Activated B cell treated with CpG ODN at 0.5 μM for 24 hours (primary cell): Measurements from ENCODE around the gene BASP1. TPM values are rescaled to one million over a fixed set of nuclear protein-coding genes. Genes with fewer than 3 reads are reported as not detected.
A peak's percentile ranks its signal among the peaks of the same experiment; 100 is the strongest.

Experiments used
- ATAC-seq: fragments of 200-7000 bp; cut with Tn5 transposase; one replicate; pipeline ENCODE4 v1.10.0; 2021; ENCODE audit warnings: low read depth, mild to moderate bottlenecking, moderate library complexity
- CTCF ChIA-PET: fragments of 350-600 bp; sonication (Branson Sonifier 250); formaldehyde crosslinking; loops from one replicate; lab custom pipeline; 2021; ENCODE audit warnings: antibody characterized with exemption; lab: Charles Lee
- POLR2A ChIA-PET: fragments of 350-600 bp; sonication (Branson Sonifier 250); formaldehyde crosslinking; loops from one replicate; lab custom pipeline; 2021; ENCODE audit warnings: antibody characterized with exemption; lab: Charles Lee
- DNase-seq: peaks from one replicate; pipeline ENCODE4 v3.0.0; 2022
- H3K27ac Mint-ChIP-seq: one replicate; pipeline ENCODE4 v1.8.0; 2020; ENCODE audit warnings: mixed read lengths
- H3K27me3 Mint-ChIP-seq: one replicate; pipeline ENCODE4 v1.8.0; 2021; ENCODE audit warnings: mixed read lengths
- H3K36me3 Mint-ChIP-seq: one replicate; pipeline ENCODE4 v1.8.0; 2021; ENCODE audit warnings: low read depth, mixed read lengths
- H3K4me1 Mint-ChIP-seq: one replicate; pipeline ENCODE4 v1.8.0; 2021; ENCODE audit warnings: mixed read lengths
- H3K4me3 Mint-ChIP-seq: one replicate; pipeline ENCODE4 v1.8.0; 2020; ENCODE audit warnings: mild to moderate bottlenecking, mixed read lengths
- H3K9me3 Mint-ChIP-seq: one replicate; pipeline ENCODE4 v1.8.0; 2020; ENCODE audit warnings: mixed read lengths
- intact Hi-C: fragments of 100-400 bp; cut with micrococcal nuclease; formaldehyde crosslinking; loops from one replicate; pipeline ENCODE4 v1.15.1; 2024
- total RNA-seq: library from RNA; stranded (reverse); gene quantifications from 2 replicates; pipeline ENCODE4 v1.2.3, GENCODE V29; 2022
- TF ChIP-seq, protein P1 (sequence below): fragments of 200-600 bp; IDR thresholded peaks from one replicate; pipeline ENCODE4 v1.8.0; 2022; ENCODE audit warnings: antibody characterized with exemption, mild to moderate bottlenecking

The BASP1 gene
- total RNA-seq, 1 donor from 2014 or later = 316 TPM

DNA sequence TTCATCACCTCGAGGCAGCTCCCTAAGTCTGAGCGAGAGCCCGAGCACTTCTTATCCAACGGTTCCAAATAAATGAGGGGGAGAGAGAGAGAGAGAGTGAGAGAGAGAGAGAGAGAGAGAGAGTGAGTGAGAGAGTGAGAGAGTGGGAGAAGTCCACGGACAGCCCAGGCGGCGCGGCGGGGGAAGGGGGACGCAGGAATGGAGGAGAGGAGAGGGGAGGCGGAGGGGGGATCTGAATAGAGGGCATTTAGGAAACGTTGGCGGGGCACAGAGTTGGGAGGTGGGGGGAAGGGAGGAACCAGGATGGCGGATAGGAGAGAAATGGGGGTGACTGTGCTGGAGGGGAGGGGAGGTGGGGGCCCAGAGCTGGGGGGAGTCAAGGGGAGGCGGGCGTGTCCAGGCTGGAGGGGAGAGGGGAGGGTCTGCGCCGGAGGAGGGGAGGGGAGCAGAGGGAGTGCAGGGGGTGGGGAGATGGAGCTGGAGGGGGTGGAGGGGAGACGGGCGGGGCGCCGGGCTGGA, 398 bp upstream of the BASP1 start:
- DNase-seq (no peak), ATAC-seq (peak; percentile 1)
- H3K27ac Mint-ChIP-seq = peak overlapping the region; percentile 97
- peaks cover 63% of the 10 kb centered on the region for H3K4me1 Mint-ChIP-seq
- ChIA-PET POLR2A (interaction anchor here (0.7 to 3.8 kb wide), 35 partner anchors 9 to 1516 kb away, joined by 3 to 90 read pairs (median 7); no protein-coding TSS in a partner anchor), CTCF (interaction anchor here (0.9 to 4.6 kb wide), 30 partner anchors 9 to 1099 kb away, joined by 3 to 128 read pairs (median 8); no protein-coding TSS in a partner anchor)
- H3K9me3 Mint-ChIP-seq = no peaks in the 10 kb centered on the region
- intact Hi-C loops = loop anchor here (1.0 to 10.0 kb wide), 17 partner anchors 8 to 1530 kb away; no protein-coding TSS in a partner anchor
- no peaks in the 10 kb centered on the region for H3K27me3 Mint-ChIP-seq
- TF ChIP-seq, protein P1, sequence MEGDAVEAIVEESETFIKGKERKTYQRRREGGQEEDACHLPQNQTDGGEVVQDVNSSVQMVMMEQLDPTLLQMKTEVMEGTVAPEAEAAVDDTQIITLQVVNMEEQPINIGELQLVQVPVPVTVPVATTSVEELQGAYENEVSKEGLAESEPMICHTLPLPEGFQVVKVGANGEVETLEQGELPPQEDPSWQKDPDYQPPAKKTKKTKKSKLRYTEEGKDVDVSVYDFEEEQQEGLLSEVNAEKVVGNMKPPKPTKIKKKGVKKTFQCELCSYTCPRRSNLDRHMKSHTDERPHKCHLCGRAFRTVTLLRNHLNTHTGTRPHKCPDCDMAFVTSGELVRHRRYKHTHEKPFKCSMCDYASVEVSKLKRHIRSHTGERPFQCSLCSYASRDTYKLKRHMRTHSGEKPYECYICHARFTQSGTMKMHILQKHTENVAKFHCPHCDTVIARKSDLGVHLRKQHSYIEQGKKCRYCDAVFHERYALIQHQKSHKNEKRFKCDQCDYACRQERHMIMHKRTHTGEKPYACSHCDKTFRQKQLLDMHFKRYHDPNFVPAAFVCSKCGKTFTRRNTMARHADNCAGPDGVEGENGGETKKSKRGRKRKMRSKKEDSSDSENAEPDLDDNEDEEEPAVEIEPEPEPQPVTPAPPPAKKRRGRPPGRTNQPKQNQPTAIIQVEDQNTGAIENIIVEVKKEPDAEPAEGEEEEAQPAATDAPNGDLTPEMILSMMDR = no peak
- H3K4me3 Mint-ChIP-seq = peak overlapping the region; percentile 94
- H3K36me3 Mint-ChIP-seq = peaks cover 35% of the 10 kb centered on the region

DNA sequence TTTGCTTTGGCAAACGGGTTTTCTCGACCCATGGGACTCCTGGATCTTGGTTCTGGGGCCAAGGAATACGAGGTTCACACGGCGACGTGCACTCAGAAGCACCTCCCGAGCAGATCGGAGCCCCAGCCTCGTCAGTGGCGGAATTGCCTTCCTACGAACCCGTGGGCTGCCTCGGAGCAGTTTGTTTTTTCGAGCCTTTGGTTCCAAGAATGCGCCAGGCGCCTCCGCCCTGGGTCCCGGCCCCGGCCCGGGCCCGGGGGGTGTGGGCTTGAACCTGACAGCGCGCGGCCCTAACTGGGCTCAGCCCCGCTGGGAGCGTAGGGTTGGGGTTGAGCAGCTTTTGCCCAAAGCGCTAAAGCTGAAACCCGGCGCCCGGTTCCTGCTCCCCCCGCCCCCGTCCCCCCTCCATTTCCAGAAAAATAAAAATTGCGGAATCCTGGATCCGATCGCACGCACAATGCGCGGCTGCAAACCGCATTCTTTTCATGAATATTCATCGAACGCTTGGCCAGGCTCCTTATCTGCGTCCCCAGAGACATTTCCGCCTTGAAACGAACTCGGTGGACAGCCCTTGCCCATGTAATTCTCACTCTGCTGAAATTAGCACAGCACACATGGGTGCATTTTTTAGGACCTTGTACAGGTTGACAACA, 1.0 kb downstream of the BASP1 start:
- ATAC-seq (peak; percentile 12), DNase-seq (peak; percentile 43)
- POLR2A ChIA-PET = interaction anchor here (0.6 to 3.8 kb wide), 20 partner anchors 8 to 1086 kb away, joined by 3 to 90 read pairs (median 8); no protein-coding TSS in a partner anchor
- TF ChIP-seq, protein P1 = no peak
- Mint-ChIP-seq H3K27ac (peak overlapping the region; percentile 85), H3K36me3 (peaks cover 47% of the 10 kb centered on the region), H3K4me3 (peak overlapping the region; percentile 94), H3K27me3 (no peaks in the 10 kb centered on the region), H3K9me3 (no peaks in the 10 kb centered on the region), H3K4me1 (peaks cover 75% of the 10 kb centered on the region)
- CTCF ChIA-PET = no interaction called here
- intact Hi-C loops = loop anchor here (1.0 to 10.0 kb wide), 8 partner anchors 39 to 796 kb away; no protein-coding TSS in a partner anchor

DNA sequence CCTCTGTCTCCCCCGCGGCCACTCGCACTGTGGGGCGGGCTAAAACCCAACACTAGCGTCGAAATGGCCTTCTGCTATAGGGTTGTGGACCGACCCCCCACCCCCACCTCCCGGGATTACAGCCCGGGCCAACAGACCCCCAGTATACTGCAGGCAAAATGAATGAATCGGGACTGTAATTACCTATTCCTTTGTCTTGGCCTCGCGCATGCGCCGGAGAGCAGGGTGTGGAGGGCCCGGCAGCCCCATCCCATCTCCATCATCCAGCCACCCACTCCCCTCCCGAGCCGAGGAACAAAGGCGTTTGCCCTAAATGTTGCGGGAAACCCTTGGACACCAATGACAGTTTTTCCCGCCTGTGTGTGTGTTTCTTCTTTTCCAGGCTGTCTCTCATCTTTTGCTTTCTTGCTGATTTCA, 1.6 kb downstream of the BASP1 start:
- H3K36me3 Mint-ChIP-seq = peaks cover 53% of the 10 kb centered on the region
- H3K4me1 Mint-ChIP-seq = peaks cover 75% of the 10 kb centered on the region
- no peaks in the 10 kb centered on the region for H3K9me3 Mint-ChIP-seq
- intact Hi-C loops = loop anchor here (5.0 to 10.0 kb wide), 4 partner anchors 403 to 796 kb away; no protein-coding TSS in a partner anchor
- ATAC-seq = no peak
- ChIA-PET POLR2A (interaction anchor here (2.0 to 3.8 kb wide), 6 partner anchors 37 to 137 kb away, joined by 13 to 90 read pairs (median 52); no protein-coding TSS in a partner anchor), CTCF (no interaction called here)
- peak; percentile 35 for DNase-seq
- TF ChIP-seq, protein P1 = no peak
- no peaks in the 10 kb centered on the region for H3K27me3 Mint-ChIP-seq
- peak overlapping the region; percentile 94 for H3K4me3 Mint-ChIP-seq
- peak overlapping the region; percentile 84 for H3K27ac Mint-ChIP-seq

DNA sequence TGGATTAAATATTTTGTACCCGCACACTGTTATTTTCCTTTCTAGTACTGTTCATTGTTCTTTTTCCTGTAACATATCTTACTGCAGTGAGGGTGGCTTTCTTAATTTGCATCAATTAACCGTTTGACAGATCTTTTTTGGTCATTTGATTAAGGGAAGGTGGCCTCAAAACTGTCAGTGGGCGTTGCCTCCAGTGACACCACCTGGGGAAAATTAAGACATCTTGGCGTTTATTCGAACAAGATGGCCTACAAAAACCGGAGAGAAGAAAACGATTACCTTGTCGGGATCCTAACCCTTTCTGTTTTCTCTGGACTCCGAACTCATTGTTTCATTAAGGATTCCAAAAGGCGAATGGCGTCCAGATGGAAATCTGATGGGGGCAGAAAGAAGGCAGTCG, 2.0 kb downstream of the BASP1 start:
- TF ChIP-seq, protein P1 = no peak
- H3K27me3 Mint-ChIP-seq = no peaks in the 10 kb centered on the region
- ATAC-seq (no peak), DNase-seq (no peak)
- ChIA-PET CTCF (no interaction called here), POLR2A (no interaction called here)
- no peaks in the 10 kb centered on the region for H3K9me3 Mint-ChIP-seq
- H3K4me1 Mint-ChIP-seq = peaks cover 76% of the 10 kb centered on the region
- H3K36me3 Mint-ChIP-seq = peaks cover 56% of the 10 kb centered on the region
- intact Hi-C loops = loop anchor here (5.0 to 10.0 kb wide), 4 partner anchors 403 to 795 kb away; no protein-coding TSS in a partner anchor
- peak overlapping the region; percentile 84 for H3K27ac Mint-ChIP-seq
- peak overlapping the region; percentile 94 for H3K4me3 Mint-ChIP-seq

DNA sequence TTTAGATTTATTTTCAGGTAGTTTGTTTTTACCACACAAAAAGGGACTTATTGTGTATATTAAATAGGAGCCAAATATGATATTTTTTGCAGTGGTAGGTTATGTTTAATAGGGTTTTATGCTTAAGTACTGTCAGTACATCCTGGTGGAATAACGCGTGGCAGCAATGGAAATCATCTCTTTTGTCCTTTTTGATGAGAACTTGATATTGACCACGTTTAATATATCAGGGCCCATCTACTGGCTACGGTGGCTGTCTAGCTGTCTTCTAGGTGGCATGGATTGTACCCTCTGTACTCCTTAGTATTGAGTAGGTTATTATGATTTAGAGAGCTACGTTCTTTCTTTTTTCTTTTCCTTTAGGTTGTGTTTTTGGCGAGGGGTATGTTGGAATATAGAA, 2.6 kb downstream of the BASP1 start:
- POLR2A ChIA-PET = interaction anchor here (0.5 to 1.5 kb wide), 3 partner anchors 35 to 60 kb away, joined by 3 to 8 read pairs (median 7); no protein-coding TSS in a partner anchor
- no peaks in the 10 kb centered on the region for H3K27me3 Mint-ChIP-seq
- TF ChIP-seq, protein P1 = no peak
- H3K4me1 Mint-ChIP-seq = peaks cover 79% of the 10 kb centered on the region
- H3K27ac Mint-ChIP-seq = peak overlapping the region; percentile 84
- CTCF ChIA-PET = no interaction called here
- H3K9me3 Mint-ChIP-seq = no peaks in the 10 kb centered on the region
- ATAC-seq (no peak), DNase-seq (no peak)
- peaks cover 60% of the 10 kb centered on the region for H3K36me3 Mint-ChIP-seq
- H3K4me3 Mint-ChIP-seq = peak overlapping the region; percentile 94
- intact Hi-C loops = loop anchor here (5.0 to 10.0 kb wide), 4 partner anchors 402 to 795 kb away; no protein-coding TSS in a partner anchor
